Stimulated activated CD4-positive, alpha-beta T cell treated with anti-CD3 and anti-CD28 coated beads, Interleukin-15, amount 100 ng/mL, for 24 hours (primary cell): ENCODE results near the gene SIAH3.
"Not testable (repeated sequence)": the region's sequence is repeated elsewhere in the genome, so short reads cannot be mapped to it uniquely, and the experiment has no call there.

ENCODE experiments used
- DNase-seq: peaks from one replicate; pipeline ENCODE4 v3.0.0-alpha.2; 2020

Gene SIAH3

GRCh38 chr13:45779901-45780300 is 71.7 kb downstream of the SIAH3 start:
- DNase-seq, result no peak

- no peak for DNase-seq
Observed at GRCh38 chr13:45778882-45779281, 72.7 kb downstream of the SIAH3 start.

- DNase-seq, result no peak
Observed at GRCh38 chr13:45776748-45777147, 74.8 kb downstream of the SIAH3 start.

- DNase-seq, result no peak
Observed at GRCh38 chr13:45775401-45775963, 76.1 kb downstream of the SIAH3 start.

- no peak for DNase-seq
Observed at GRCh38 chr13:45773944-45774343, 77.6 kb downstream of the SIAH3 start.

- DNase-seq, result no peak
Observed at GRCh38 chr13:45773236-45773635, 78.3 kb downstream of the SIAH3 start.

- no peak for DNase-seq
Observed at GRCh38 chr13:45770886-45771285, 80.7 kb downstream of the SIAH3 start.

- no peak for DNase-seq
Observed at GRCh38 chr13:45768656-45769479, 82.7 kb downstream of the SIAH3 start.

GRCh38 chr13:45765464-45765863 is 86.1 kb downstream of the SIAH3 start:
- DNase-seq, result no peak

- no peak for DNase-seq
Observed at GRCh38 chr13:45763419-45763818, 88.1 kb downstream of the SIAH3 start.

GRCh38 chr13:45757589-45757988 is 94.0 kb downstream of the SIAH3 start:
- DNase-seq, result not testable (repeated sequence)

- DNase-seq, result not testable (repeated sequence)
Observed at GRCh38 chr13:45756498-45756897, 95.1 kb downstream of the SIAH3 start.

- no peak for DNase-seq
Observed at GRCh38 chr13:45752510-45752909, 99.0 kb downstream of the SIAH3 start.

- no peak for DNase-seq
Observed at GRCh38 chr13:45751885-45752284, 99.7 kb downstream of the SIAH3 start.

GRCh38 chr13:45750566-45750965 is 101.0 kb downstream of the SIAH3 start:
- DNase-seq, result no peak

GRCh38 chr13:45748941-45749759 is 102.4 kb downstream of the SIAH3 start:
- DNase-seq, result no peak

GRCh38 chr13:45747071-45747470 is 104.5 kb downstream of the SIAH3 start:
- no peak for DNase-seq

- DNase-seq, result no peak
Observed at GRCh38 chr13:45744979-45745378, 106.6 kb downstream of the SIAH3 start.

- no peak for DNase-seq
Observed at GRCh38 chr13:45742985-45743384, 108.6 kb downstream of the SIAH3 start.

- DNase-seq, result peak; percentile 42
Observed at GRCh38 chr13:45737571-45738017, 114.0 kb downstream of the SIAH3 start.

- DNase-seq, result no peak
Observed at GRCh38 chr13:45733361-45733760, 118.2 kb downstream of the SIAH3 start.

- no peak for DNase-seq
Observed at GRCh38 chr13:45732916-45733315, 118.6 kb downstream of the SIAH3 start.

- no peak for DNase-seq
Observed at GRCh38 chr13:45731455-45731854, 120.1 kb downstream of the SIAH3 start.

- DNase-seq, result peak; percentile 15
Observed at GRCh38 chr13:45728759-45729158, 122.8 kb downstream of the SIAH3 start.
